Measurements from ENCODE around the gene PI3.

The PI3 gene

GRCh38 chr20:45189067-45189609, 14.4 kb downstream of the PI3 start:
- no peak for DNase-seq

GRCh38 chr20:45189861-45190260, 15.2 kb downstream of the PI3 start:
- DNase-seq = no peak

GRCh38 chr20:45191926-45192325, 17.2 kb downstream of the PI3 start:
- DNase-seq = no peak

DNA sequence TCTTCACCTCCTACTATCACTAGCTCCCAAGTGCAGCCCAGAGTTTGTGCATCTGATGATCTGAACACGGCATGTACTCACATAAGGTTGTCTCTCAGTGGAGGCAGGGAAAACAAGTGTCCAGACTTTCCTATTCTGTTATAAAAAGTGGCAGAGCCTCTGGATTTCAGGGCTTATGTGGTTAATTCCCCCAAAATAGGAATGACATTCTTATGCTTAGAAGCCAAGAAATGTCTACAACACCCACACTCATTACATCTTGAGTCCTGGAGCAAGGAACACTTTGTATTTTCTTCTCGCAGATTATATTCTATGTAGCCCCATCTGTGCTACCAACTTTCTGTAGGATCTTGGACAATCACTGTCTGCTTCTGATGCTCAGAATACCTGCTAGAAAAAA, 18.6 kb downstream of the PI3 start:
- DNase-seq = no peak

DNA sequence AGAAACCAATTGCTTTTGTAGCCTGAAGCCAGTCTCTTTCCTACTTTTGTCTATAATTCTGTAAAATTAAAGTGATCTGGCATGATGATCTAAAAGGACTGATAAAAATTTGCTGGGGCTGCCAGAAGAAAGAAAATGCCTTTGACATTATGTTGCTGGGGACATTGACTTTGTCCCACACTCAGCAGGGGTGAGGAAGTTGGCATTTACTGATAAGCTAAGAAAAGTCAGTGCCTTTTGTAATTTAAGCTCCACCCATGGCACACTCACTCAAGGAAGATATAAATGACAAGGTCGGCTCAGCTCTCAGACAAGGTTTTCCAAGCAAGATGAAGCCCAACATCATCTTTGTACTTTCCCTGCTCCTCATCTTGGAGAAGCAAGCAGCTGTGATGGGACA, 32.0 kb downstream of the PI3 start, which contains the start of gene SEMG1:
SEMG1 (plus strand) TSS at position 309 of the 400 bp plus-strand sequence; CDS start at position 330, 21 bp downstream.
- no peak for DNase-seq

DNA sequence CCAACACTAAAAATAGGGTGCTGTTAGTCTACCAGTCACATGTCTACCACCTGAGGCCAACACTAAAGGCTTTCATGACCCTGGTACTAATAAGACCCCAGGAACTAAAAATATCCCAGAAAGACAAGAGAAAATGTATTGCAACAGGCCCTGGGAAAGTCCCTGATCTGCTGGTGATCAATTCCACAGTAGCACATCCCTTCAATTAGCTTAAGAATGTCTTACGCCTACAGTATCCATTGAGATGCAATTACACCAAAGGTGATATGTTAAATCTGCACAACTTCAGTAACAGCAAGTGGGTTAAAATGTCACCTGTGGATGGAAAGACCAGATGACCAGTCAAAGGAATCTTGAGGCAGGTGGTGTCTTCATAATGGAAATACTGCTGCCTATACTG, 35.2 kb downstream of the PI3 start:
- no peak for DNase-seq

GRCh38 chr20:45211569-45212474, 37.1 kb downstream of the PI3 start:
- DNase-seq = no peak

DNA sequence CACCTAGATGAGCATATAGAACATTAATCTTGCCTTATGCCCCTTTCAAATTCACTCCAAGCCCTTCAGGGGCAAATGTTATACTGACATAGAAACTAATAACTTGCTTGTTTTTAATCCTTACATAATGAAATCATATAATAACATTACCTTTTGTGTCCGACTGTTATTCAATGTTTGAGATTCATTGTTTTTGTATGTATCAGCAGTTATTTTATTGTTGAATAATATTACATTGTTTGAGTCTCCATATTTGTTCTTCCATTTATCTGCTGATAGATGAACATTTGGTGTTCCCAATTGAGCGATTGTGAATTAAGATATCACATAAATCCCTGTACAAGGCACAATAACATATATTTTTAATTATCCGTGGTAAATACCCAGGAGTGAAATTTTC, 38.1 kb downstream of the PI3 start:
- DNase-seq = no peak

- DNase-seq = no peak
Measured at GRCh38 chr20:45218124-45218523, 43.4 kb downstream of the PI3 start.

DNA sequence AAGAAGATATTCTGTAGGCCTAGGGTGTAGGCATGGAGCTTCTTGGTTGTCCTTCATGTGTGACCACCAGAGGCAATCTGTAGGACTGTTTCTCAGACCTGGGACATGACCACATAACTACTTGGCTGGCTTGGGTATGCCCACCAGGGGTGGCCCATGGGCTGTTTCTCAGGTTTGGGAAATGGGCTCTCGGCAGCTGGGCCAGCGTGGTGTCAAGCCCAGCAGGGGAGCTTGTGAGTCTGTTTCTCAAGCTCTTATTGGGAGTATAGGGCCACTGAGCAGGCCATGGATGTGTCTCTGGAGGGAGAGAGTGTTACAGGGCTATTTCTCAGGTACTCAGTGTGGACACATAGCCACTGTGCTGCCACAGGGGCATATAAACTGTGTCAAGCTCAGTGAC, 43.9 kb downstream of the PI3 start:
- no peak for DNase-seq

DNA sequence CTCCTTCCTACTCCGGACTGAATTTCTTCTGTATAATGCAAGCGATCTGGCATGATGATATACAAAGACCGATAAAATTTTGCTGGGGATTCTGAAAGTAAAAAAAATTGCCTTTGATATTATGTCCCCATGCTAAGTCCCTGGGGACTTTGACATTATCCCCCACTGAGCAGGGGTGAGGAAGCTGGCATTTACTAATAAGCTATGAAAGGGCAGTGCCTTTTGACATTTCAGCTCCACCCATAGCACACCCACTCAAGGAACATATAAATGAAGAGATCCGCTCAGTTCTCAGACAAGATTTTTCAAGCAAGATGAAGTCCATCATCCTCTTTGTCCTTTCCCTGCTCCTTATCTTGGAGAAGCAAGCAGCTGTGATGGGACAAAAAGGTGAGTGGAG, 46.4 kb downstream of the PI3 start, which contains the start of gene SEMG2:
SEMG2 (plus strand) TSS at position 298 of the 400 bp plus-strand sequence; CDS start at position 315, 17 bp downstream.
- no peak for DNase-seq

GRCh38 chr20:45223136-45223535, 48.4 kb downstream of the PI3 start:
- no peak for DNase-seq
